Smooth muscle cell (in vitro differentiated cells): ENCODE results near the gene ZCCHC17. TPM values are rescaled to one million over a fixed set of nuclear protein-coding genes. Genes with fewer than 3 reads are reported as not detected.
"Not testable (repeated sequence)": the region's sequence is repeated elsewhere in the genome, so short reads cannot be mapped to it uniquely, and the experiment has no call there.

ENCODE experiments used
- DNase-seq: peaks from one replicate; lab custom pipeline; 2025; ENCODE audit not compliant: unreplicated experiment; lab: John Stamatoyannopoulos, UW
- H2AFZ ChIP-seq: fragments of 200-600 bp; sonication (generic); 2 replicates; pipeline ENCODE4 v1.6.0; 2016; ENCODE audit warnings: antibody characterized with exemption, low read depth, mild to moderate bottlenecking
- H3F3A ChIP-seq: fragments of 200-600 bp; sonication (generic); 2 replicates; pipeline ENCODE4 v1.6.0; 2017; ENCODE audit warnings: antibody characterized with exemption, low read depth
- H3K27ac ChIP-seq: fragments of 200-600 bp; sonication (generic); 2 replicates; pipeline ENCODE4 v1.5.1; 2016; ENCODE audit warnings: low read depth, mild to moderate bottlenecking
- H3K27me3 ChIP-seq: fragments of 200-600 bp; sonication (generic); 2 replicates; pipeline ENCODE4 v1.6.1; 2016; ENCODE audit warnings: low read depth, mild to moderate bottlenecking
- H3K36me3 ChIP-seq: fragments of 200-600 bp; sonication (generic); 2 replicates; pipeline ENCODE4 v1.5.1; 2016; ENCODE audit warnings: low read depth
- H3K4me1 ChIP-seq: fragments of 200-600 bp; sonication (generic); 2 replicates; pipeline ENCODE4 v1.5.1; 2016; ENCODE audit warnings: low read depth
- H3K4me2 ChIP-seq: fragments of 200-600 bp; sonication (generic); 2 replicates; pipeline ENCODE4 v1.6.0; 2016; ENCODE audit warnings: mild to moderate bottlenecking
- H3K4me3 ChIP-seq: fragments of 200-600 bp; sonication (generic); 2 replicates; pipeline ENCODE4 v1.5.1; 2016; ENCODE audit warnings: mild to moderate bottlenecking
- H3K79me2 ChIP-seq: fragments of 200-600 bp; sonication (generic); 2 replicates; pipeline ENCODE4 v1.6.0; 2016; ENCODE audit warnings: low read depth, mild to moderate bottlenecking
- H3K9ac ChIP-seq: fragments of 200-600 bp; sonication (generic); 2 replicates; pipeline ENCODE4 v1.6.0; 2016; ENCODE audit warnings: low read depth
- H3K9me3 ChIP-seq: fragments of 200-600 bp; sonication (generic); replicated peaks from 2 replicates; pipeline ENCODE4 v1.5.1; 2016; ENCODE audit warnings: low read depth
- H4K20me1 ChIP-seq: fragments of 200-600 bp; sonication (generic); 2 replicates; pipeline ENCODE4 v1.6.0; 2016; ENCODE audit warnings: low read depth
- CTCF ChIP-seq: fragments of 200-600 bp; sonication (generic); IDR thresholded peaks from 2 replicates; pipeline ENCODE4 v1.5.1; 2017; ENCODE audit warnings: borderline replicate concordance, mild to moderate bottlenecking, antibody characterized with exemption; ENCODE audit not compliant: insufficient read depth, poor library complexity, severe bottlenecking
- WGBS: methylation state at CpG from one replicate; pipeline ENCODE4 v1.1.7; 2016; ENCODE audit warnings: low lambda C conversion rate; 5-methylcytosine and 5-hydroxymethylcytosine counted together
- polyA plus RNA-seq: library from polyadenylated mRNA; unstranded; fragments of >200 nt; fragmentation: Nextera tagmentation; extraction: Ambion mirVana; gene quantifications from 2 replicates; pipeline ENCODE4 v1.2.1, GENCODE V29; 2016
- total RNA-seq: library from RNA; depleted of rRNA; stranded (reverse); fragments of >200 nt; gene quantifications from 2 replicates; pipeline ENCODE4 v1.2.3, GENCODE V29; 2014

The ZCCHC17 gene
- total and polyA plus RNA-seq, 2 experiments from 2014 or later, result 34.2 to 47.3 TPM

- TF ChIP-seq CTCF, result no peak
- Histone ChIP-seq H3K27ac (no peak overlapping the region), H3K9me3 (no peaks in the 10 kb centered on the region), H3K27me3 (no peaks in the 10 kb centered on the region), H3K36me3 (peaks cover 31% of the 10 kb centered on the region), H2AFZ (no peak overlapping the region), H4K20me1 (peaks cover 26% of the 10 kb centered on the region), H3K4me1 (no peaks in the 10 kb centered on the region), H3F3A (no peaks in the 10 kb centered on the region), H3K79me2 (no peaks in the 10 kb centered on the region), H3K9ac (no peak overlapping the region), H3K4me2 (no peak overlapping the region), H3K4me3 (no peak overlapping the region)
- no peak for DNase-seq
- 78% methylated on average over 2 of the region's 2 CpGs for WGBS
Observed at GRCh38 chr1:31273619-31274018, 23.2 kb upstream of the ZCCHC17 start.

GRCh38 chr1:31282426-31282825, 14.4 kb upstream of the ZCCHC17 start:
- not testable (repeated sequence) for H3K4me2 ChIP-seq, H3K27me3 ChIP-seq, DNase-seq, H3F3A ChIP-seq, H2AFZ ChIP-seq, H3K4me3 ChIP-seq, H3K9me3 ChIP-seq, H3K27ac ChIP-seq, H4K20me1 ChIP-seq, H3K9ac ChIP-seq, H3K4me1 ChIP-seq, H3K79me2 ChIP-seq
- WGBS, result 99% methylated on average over 9 of the region's 9 CpGs
- H3K36me3 ChIP-seq, result peaks cover 24% of the 10 kb centered on the region

GRCh38 chr1:31287791-31288190, 9.0 kb upstream of the ZCCHC17 start:
- not testable (repeated sequence) for H4K20me1 ChIP-seq

GRCh38 chr1:31289021-31289420, 7.8 kb upstream of the ZCCHC17 start:
- H3K36me3 ChIP-seq, result peaks cover 16% of the 10 kb centered on the region
- no peak for TF ChIP-seq CTCF
- no peaks in the 10 kb centered on the region for H3F3A ChIP-seq
- no peaks in the 10 kb centered on the region for H3K4me1 ChIP-seq
- H3K9ac ChIP-seq, result no peak overlapping the region
- H3K4me3 ChIP-seq, result no peak overlapping the region
- no peaks in the 10 kb centered on the region for H3K27me3 ChIP-seq
- no peak overlapping the region for H2AFZ ChIP-seq
- no peaks in the 10 kb centered on the region for H3K79me2 ChIP-seq
- no peak overlapping the region for H3K4me2 ChIP-seq
- WGBS, result 96% methylated on average over 4 of the region's 4 CpGs
- no peaks in the 10 kb centered on the region for H3K9me3 ChIP-seq
- no peak overlapping the region for H3K27ac ChIP-seq
- no peak for DNase-seq
- no peaks in the 10 kb centered on the region for H4K20me1 ChIP-seq

More at GRCh38 chr1:31287791-31288190, 9.0 kb upstream of the ZCCHC17 start:
- H3K4me2 ChIP-seq, DNase-seq, H3K4me1 ChIP-seq, H3K9me3 ChIP-seq, H3K9ac ChIP-seq, H2AFZ ChIP-seq, H3K27ac ChIP-seq, H3F3A ChIP-seq, H3K27me3 ChIP-seq, H3K4me3 ChIP-seq, H3K79me2 ChIP-seq: not testable (repeated sequence)
- H3K36me3 ChIP-seq, result peaks cover 15% of the 10 kb centered on the region
- WGBS, result 100% methylated on average over 4 of the region's 4 CpGs
